ENCODE results near the gene PPP2R1B.

The PPP2R1B gene

GRCh38 chr11:111745719-111746504 lies 20.3 kb downstream of the PPP2R1B start:
- DNase-seq, result no peak

GRCh38 chr11:111743700-111744099 lies 22.5 kb downstream of the PPP2R1B start:
- DNase-seq, result no peak

- no peak for DNase-seq
Observed at GRCh38 chr11:111741751-111742150, 24.4 kb downstream of the PPP2R1B start.

- DNase-seq, result no peak
Observed at GRCh38 chr11:111739299-111739698, 26.9 kb downstream of the PPP2R1B start.

- DNase-seq, result no peak
Observed at GRCh38 chr11:111737444-111738210, 28.6 kb downstream of the PPP2R1B start.

GRCh38 chr11:111736621-111737443 lies 29.4 kb downstream of the PPP2R1B start:
- no peak for DNase-seq

- DNase-seq, result no peak
Observed at GRCh38 chr11:111736181-111736590, 30.0 kb downstream of the PPP2R1B start.

- DNase-seq, result no peak
Observed at GRCh38 chr11:111735262-111736116, 30.7 kb downstream of the PPP2R1B start.

GRCh38 chr11:111734954-111735261 lies 31.3 kb downstream of the PPP2R1B start:
- DNase-seq, result no peak

- DNase-seq, result no peak
Observed at GRCh38 chr11:111734101-111734953, 31.9 kb downstream of the PPP2R1B start.

- DNase-seq, result no peak
Observed at GRCh38 chr11:111733611-111734088, 32.5 kb downstream of the PPP2R1B start.

- no peak for DNase-seq
Observed at GRCh38 chr11:111733016-111733415, 33.2 kb downstream of the PPP2R1B start.

- no peak for DNase-seq
Observed at GRCh38 chr11:111731821-111732220, 34.4 kb downstream of the PPP2R1B start.

GRCh38 chr11:111730871-111731591 lies 35.2 kb downstream of the PPP2R1B start:
- DNase-seq, result no peak

GRCh38 chr11:111729831-111730311 lies 36.3 kb downstream of the PPP2R1B start:
- no peak for DNase-seq

- no peak for DNase-seq
Observed at GRCh38 chr11:111729071-111729830, 36.9 kb downstream of the PPP2R1B start.

- DNase-seq, result no peak
Observed at GRCh38 chr11:111727431-111727830, 38.8 kb downstream of the PPP2R1B start.

GRCh38 chr11:111726301-111726713 lies 39.9 kb downstream of the PPP2R1B start:
- no peak for DNase-seq

- DNase-seq, result no peak
Observed at GRCh38 chr11:111725621-111726020, 40.6 kb downstream of the PPP2R1B start.

Data from activated CD4-positive, CD25-positive, alpha-beta regulatory T cell (primary cell).